K562 (cell line): ENCODE measurements around the gene RNASEH2A.

Source experiments
- ARID2 ChIP-seq: fragments of 450-650 bp; IDR thresholded peaks from 2 replicates; pipeline ENCODE4 v1.6.1; 2017; ENCODE audit warnings: antibody characterized with exemption, mild to moderate bottlenecking
- CREM ChIP-seq: IDR thresholded peaks from 2 replicates; pipeline ENCODE4 v1.6.1; 2014; ENCODE audit warnings: antibody characterized with exemption, low read depth
- CTCF ChIP-seq, 3 experiments: IDR thresholded peaks in 2 of 3; conservative IDR thresholded peaks in 1 of 3; 2 replicates each; pipeline ENCODE4 v1.5.1; 2011 to 2012; ENCODE audit warnings: low read length in 3 of 3, mild to moderate bottlenecking in 3 of 3, control low read depth in 2 of 3, improper control_type of control experiment in 1 of 3, inconsistent platforms in 1 of 3, low read depth in 1 of 3, mixed read lengths in 1 of 3, moderate library complexity in 1 of 3; ENCODE audit not compliant: insufficient read depth in 2 of 3
- MAFG ChIP-seq: fragments of 450-650 bp; conservative IDR thresholded peaks from 2 replicates; pipeline ENCODE4 v1.6.1; 2016; ENCODE audit warnings: missing genetic modification characterization, missing compliant biosample characterization
- SMARCA4 ChIP-seq: fragments of 450-650 bp; IDR thresholded peaks from 2 replicates; pipeline ENCODE4 v1.6.1; 2016
- USF2 ChIP-seq: sonication (generic); formaldehyde crosslinking; IDR thresholded peaks from 2 replicates; pipeline ENCODE4 v1.5.0; 2020; ENCODE audit warnings: missing genetic modification reagents
- ZNF174 ChIP-seq: fragments of 250-450 bp; sonication (Bioruptor Pico); IDR thresholded peaks from 2 replicates; pipeline ENCODE4 v1.4.0; 2020; ENCODE audit warnings: mild to moderate bottlenecking

DNA sequence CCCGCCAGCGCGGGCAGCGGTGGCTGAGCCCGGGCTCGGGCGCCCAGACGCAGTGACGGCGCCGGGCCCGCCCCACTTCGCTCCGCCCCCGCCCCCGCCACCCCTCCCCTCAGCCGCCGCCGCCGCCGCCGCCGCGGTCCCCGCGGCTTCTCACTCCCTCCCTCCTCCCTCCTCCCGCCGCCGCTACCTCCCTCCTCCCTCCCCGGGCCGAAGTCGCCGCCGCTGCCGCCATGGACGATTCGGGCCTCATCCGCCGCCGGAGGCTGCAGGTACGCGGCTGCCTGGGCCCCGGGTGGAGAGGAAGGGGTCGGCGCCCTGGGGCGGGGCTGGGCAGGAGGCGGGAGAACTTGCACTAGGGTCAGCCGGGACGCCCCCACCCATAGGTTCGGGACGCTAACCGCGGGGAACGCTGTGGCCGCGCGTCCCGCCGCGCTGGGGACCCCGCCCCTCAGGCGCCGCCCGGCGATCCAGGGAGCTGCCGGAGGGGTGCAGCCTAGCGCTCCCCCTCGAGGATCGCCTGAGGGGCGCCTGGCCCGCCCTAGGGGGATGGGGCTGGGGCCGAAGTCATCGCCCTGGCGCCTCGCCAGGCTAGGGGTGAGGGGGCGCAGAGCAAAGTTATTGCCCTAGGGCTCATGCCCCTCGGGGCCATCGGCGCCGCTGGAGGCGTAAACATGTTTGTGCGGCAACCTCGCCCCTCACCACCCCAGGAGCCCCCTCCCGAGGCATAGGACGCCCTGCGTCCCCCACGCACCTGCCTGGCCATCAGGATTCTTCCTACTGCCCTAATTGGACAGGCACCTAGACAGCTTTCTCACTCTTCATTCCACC lies 27.6 kb downstream of the RNASEH2A start:
- TF ChIP-seq SMARCA4 (no peak), CREM (no peak), USF2 (CRISPR knock-in tag) (no peak), MAFG (no peak), ARID2 (no peak), CTCF (IDR thresholded peaks at IDR 0.05 in 2 of 3, conservative IDR thresholded peaks at IDR 0.05 in 1 of 3; ENCODE audit: insufficient read depth in 2 of 3, low read depth in 1 of 3, low read length in 3 of 3) (0 out of 6 replicates have a peak, but pooled peaks of 1 of the 3 experiments have one; percentile 15), ZNF174 (CRISPR knock-in tag) (no peak)
